Activated naive CD8-positive, alpha-beta T cell treated with anti-CD3 and anti-CD28 coated beads for 36 hours (primary cell): ENCODE data around the gene RGS10. TPM values are rescaled to one million over a fixed set of nuclear protein-coding genes. Genes with fewer than 3 reads are reported as not detected.
"Not testable (repeated sequence)": the region's sequence is repeated elsewhere in the genome, so short reads cannot be mapped to it uniquely, and the experiment has no call there.

Experiments
- DNase-seq: peaks from one replicate; pipeline ENCODE4 v3.0.0; 2021
- H3K27ac Mint-ChIP-seq: one replicate; pipeline ENCODE4 v1.8.0; 2022; ENCODE audit warnings: mild to moderate bottlenecking, moderate library complexity, mixed read lengths
- H3K27me3 Mint-ChIP-seq: one replicate; pipeline ENCODE4 v1.8.0; 2022; ENCODE audit warnings: mild to moderate bottlenecking, mixed read lengths
- H3K36me3 Mint-ChIP-seq: one replicate; pipeline ENCODE4 v1.8.0; 2021; ENCODE audit warnings: mild to moderate bottlenecking, mixed read lengths
- H3K4me1 Mint-ChIP-seq: one replicate; pipeline ENCODE4 v1.8.0; 2021; ENCODE audit warnings: mixed read lengths
- H3K4me3 Mint-ChIP-seq: one replicate; pipeline ENCODE4 v1.8.0; 2022; ENCODE audit warnings: mild to moderate bottlenecking, moderate library complexity, mixed read lengths
- H3K9me3 Mint-ChIP-seq: one replicate; pipeline ENCODE4 v1.8.0; 2022; ENCODE audit warnings: mixed read lengths
- total RNA-seq, 2 experiments: library from RNA; stranded (reverse); gene quantifications; one replicate each; pipeline ENCODE4 v1.2.3, GENCODE V29; 2021

RGS10 gene
- total RNA-seq, 2 experiments from 2014 or later, result 273 to 294 TPM

DNA sequence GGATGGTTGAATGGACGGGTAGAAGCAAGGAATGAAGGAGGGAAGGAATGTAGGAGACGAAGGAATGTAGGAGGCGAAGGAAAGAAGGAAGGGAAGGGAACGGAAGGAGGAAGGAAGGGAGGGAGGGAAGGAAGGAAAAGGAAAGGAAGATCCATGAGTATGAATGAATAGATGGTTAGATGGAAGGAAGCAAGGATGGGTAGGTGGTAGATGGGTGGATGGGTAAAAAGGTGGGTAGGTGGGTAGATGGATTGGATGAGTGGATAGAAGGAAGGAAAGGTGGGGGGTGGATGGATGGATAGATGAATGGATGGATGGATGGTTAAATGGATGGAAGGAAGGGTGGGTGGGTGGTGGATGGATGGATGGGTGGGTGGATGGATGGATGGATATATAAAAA is 77.4 kb downstream of the RGS10 start:
- Mint-ChIP-seq H3K9me3 (no peaks in the 10 kb centered on the region), H3K36me3 (peaks cover 2% of the 10 kb centered on the region), H3K27me3 (no peaks in the 10 kb centered on the region), H3K4me1 (peaks cover 10% of the 10 kb centered on the region), H3K27ac (no peak overlapping the region), H3K4me3 (no peak overlapping the region)
- DNase-seq, result no peak

DNA sequence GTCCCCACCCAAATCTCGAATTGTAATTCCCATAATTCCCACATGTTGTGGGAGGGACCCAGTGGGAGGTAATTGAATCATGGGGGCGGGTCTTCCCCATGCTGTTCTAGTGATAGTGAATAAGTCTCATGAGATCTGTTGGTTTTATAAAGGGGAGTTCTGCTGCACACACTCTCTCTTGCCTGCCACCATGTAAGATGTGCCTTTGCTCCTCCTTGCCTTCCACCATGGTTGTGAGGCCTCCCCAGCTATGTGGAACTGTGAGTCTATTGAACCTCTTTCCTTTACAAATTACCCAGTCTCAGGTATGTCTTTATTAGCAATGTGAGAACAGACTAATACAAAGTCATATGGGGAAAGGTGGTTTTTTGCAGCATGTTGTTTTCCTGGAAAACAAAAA is 79.3 kb downstream of the RGS10 start:
- H3K4me1 Mint-ChIP-seq, DNase-seq, H3K36me3 Mint-ChIP-seq, H3K9me3 Mint-ChIP-seq, H3K27ac Mint-ChIP-seq, H3K4me3 Mint-ChIP-seq, H3K27me3 Mint-ChIP-seq: not testable (repeated sequence)

DNA sequence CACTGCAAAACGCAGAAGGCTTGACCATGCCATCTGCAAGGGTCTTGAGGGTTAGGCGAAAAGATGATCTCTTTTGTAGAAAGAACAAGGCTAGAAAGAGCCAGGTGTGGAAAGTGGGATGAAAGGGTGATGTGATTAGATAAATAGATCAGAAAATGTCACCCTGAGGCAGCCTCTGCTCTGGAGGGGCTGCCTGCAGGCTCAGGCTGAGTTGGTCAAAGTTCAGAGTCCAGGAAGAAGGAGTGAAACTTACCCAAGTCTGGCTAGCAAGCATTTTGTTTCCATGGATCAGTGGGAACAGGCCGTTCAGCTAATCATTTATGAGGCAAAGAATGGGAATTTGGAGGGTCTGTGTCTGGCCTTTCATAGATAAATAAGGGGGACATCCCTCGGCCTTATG is 79.7 kb downstream of the RGS10 start:
- H3K4me3 Mint-ChIP-seq, result no peak overlapping the region
- DNase-seq, result no peak
- H3K27me3 Mint-ChIP-seq, result no peaks in the 10 kb centered on the region
- H3K4me1 Mint-ChIP-seq, result peaks cover 10% of the 10 kb centered on the region
- no peaks in the 10 kb centered on the region for H3K9me3 Mint-ChIP-seq
- H3K36me3 Mint-ChIP-seq, result peaks cover 2% of the 10 kb centered on the region
- H3K27ac Mint-ChIP-seq, result no peak overlapping the region

DNA sequence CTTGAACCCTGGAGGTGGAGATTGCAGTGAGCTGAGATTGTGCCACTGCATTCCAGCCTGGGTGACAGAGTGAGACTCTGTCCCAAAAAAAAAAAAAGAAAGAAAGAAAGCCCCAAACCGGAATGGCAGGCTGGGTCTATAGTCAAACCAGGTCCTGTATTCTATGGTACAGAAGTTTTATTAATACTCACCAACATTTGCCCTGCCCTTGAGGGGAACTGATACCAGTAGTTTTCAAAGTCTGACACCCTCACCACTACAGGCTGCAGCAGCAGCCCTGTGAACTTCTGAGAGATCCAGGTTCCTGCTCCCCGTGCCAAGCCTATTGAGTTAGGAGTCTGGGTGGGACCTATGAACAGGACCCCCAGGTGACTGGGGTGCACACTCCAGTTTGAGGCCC is 80.6 kb downstream of the RGS10 start:
- H3K36me3 Mint-ChIP-seq, result peaks cover 2% of the 10 kb centered on the region

DNA sequence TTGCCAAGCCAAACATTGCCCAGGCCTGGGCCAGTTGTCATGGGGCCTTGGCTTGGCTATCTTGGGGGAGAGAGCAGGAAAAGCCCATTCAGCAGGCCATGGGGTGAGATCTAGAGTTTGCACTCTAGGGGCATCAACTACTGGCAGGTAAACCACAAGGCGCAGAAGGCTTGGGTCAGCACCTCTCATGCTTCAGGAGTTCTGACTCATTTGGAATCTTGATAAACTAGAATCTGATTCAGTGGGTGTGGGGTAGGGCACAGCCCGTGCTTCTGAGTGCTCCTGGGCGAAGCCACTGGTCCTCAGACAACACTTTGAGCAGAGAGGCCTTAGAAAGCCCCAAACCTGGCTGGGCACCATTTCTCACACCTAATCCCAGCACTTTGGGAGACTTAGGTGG is 81.1 kb downstream of the RGS10 start:
- Mint-ChIP-seq H3K9me3 (no peaks in the 10 kb centered on the region), H3K27me3 (no peaks in the 10 kb centered on the region), H3K36me3 (peaks cover 2% of the 10 kb centered on the region), H3K4me3 (no peak overlapping the region), H3K27ac (no peak overlapping the region), H3K4me1 (peaks cover 4% of the 10 kb centered on the region)
- DNase-seq, result no peak

More for the DNA sequence above, 80.6 kb downstream of the RGS10 start:
- Mint-ChIP-seq H3K9me3 (no peaks in the 10 kb centered on the region), H3K27me3 (no peaks in the 10 kb centered on the region), H3K4me3 (no peak overlapping the region), H3K27ac (no peak overlapping the region), H3K4me1 (peaks cover 9% of the 10 kb centered on the region)
- no peak for DNase-seq

DNA sequence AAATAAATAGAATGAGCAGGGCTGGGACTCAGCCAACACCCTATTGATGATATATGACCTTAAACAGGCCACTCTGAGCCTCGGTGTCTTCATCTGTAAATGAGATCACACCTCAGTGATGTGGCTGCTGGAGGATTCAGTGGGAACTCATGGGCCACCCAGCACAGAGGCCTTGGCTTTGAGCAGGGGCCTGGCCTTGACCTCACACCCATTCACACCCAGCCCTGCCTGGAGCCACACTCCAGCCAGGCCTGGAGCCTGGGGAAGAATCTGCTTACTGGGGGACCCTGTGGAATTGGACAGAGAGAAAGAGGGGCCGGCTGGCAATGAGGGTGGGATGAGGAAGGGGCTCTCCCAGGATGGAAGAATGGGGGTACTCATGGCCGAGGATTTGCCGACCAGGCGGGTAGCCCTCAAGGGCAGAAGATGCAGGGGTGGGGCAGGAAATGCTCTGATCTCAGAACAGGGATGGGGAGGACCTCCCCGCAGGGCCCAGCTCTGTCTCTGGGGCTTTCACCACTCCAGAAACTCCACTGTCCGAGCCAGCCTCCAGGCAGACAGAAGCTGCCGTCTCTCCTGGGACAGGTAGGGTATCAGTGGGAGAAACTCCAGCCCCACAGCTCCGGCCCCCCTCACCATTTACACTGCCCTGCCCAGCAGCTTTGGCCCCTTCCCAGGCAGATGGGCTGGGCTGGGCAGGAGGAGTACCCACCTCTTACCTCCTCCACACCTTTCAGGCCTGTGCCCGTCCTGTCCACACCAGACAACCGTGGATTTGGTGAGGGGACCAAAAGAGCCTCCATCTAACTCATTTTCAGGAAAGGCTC is 81.9 kb downstream of the RGS10 start:
- Mint-ChIP-seq H3K27me3 (no peaks in the 10 kb centered on the region), H3K9me3 (no peaks in the 10 kb centered on the region), H3K4me3 (no peak overlapping the region)

DNA sequence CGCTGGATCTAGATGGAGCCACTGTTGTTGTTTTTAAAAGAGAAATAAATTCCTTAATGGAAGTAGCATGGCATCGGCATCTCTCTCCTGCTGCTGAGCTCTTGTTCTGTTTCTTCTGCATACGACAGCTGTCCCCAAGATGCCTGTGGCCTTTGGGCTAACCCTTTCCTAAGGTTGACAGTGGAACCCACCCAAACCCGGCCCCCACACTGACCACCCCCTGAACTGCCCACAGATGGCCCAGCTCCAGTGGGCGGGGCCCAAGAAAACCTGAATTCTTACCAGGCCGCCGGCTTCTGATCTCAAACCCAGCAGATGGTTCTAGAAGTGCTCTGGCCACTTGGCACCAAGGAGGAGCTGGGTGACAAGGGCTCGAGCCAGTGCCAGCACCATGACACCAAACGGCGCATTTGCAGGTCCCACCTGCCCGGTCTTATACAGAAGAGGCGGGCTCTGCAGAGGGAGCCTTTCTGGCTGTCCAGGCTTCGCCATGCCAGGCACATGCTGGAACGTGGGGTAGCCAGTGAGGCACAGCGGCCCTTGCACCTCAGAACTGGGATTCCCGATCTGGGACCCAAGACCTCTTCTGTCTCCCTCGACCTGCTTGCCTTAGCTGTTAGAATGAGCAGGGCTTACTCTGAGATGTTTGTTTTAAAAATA is 82.7 kb downstream of the RGS10 start:
- peaks cover 2% of the 10 kb centered on the region for H3K36me3 Mint-ChIP-seq

More for the DNA sequence above, 81.9 kb downstream of the RGS10 start:
- Mint-ChIP-seq H3K36me3 (peaks cover 2% of the 10 kb centered on the region), H3K4me1 (no peaks in the 10 kb centered on the region), H3K27ac (no peak overlapping the region)
- no peak for DNase-seq

DNA sequence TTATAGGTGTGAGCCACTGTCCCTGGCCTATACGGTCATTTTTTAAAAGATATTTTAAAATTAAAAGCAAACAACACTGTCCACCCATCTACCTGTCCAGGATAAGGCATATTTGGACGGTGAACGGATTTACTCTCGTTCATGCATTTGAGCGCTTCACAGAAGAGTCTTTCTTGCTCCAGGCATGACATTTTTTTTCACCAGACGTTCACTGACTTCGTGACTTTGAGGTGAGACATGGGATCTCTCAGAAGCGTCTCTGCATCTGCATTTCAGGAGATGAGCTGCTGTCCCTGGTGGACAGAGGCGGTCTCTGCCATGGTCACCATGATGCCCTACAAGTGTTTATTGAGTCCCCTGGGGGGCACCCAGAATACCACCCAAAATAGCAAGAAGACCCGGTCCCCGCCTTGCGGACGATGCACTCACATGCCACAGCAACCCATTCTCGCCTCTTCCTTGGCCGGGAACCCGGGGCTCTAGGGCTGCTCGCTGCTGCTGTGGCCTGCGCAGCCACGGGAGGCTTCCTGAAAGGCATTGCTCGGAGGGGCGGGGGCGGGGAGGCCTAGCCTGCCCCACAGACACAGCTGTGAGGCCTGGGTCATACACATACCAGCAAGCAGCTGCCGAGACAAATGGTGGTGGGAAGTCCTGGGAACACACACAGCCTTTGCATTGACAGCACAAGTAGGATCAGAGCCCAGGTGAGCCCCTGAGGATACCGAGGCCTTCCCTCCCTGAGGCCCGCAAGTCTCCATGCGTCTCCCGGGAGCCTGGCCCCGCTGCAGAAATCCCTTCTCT is 84.4 kb downstream of the RGS10 start:
- H3K4me1 Mint-ChIP-seq, result no peaks in the 10 kb centered on the region
- H3K36me3 Mint-ChIP-seq, result peaks cover 2% of the 10 kb centered on the region
- no peaks in the 10 kb centered on the region for H3K9me3 Mint-ChIP-seq
- no peak overlapping the region for H3K4me3 Mint-ChIP-seq
- H3K27ac Mint-ChIP-seq, result no peak overlapping the region
- DNase-seq, result no peak
- H3K27me3 Mint-ChIP-seq, result no peaks in the 10 kb centered on the region

More for the DNA sequence above, 82.7 kb downstream of the RGS10 start:
- no peaks in the 10 kb centered on the region for H3K9me3 Mint-ChIP-seq
- H3K4me3 Mint-ChIP-seq, result no peak overlapping the region
- no peaks in the 10 kb centered on the region for H3K4me1 Mint-ChIP-seq
- no peak overlapping the region for H3K27ac Mint-ChIP-seq
- DNase-seq, result no peak
- H3K27me3 Mint-ChIP-seq, result no peaks in the 10 kb centered on the region

DNA sequence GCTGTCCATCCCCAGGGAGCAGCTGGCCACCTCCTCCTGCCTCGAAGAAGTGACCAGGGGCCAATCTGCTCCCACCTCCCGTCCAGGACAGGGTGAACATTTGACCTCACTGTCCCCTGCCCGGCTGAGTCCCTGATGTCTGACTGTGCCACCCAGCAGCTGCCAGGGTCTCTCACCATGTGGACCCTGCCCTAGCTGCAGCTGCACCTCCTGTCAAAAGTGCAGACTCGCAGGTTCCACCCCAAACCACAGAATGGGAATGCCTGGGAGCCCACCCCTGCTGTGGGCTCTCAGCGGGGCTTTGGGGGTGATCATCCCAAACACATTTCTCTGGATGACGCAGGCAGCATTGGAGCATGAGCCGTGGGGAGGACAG is 86.1 kb downstream of the RGS10 start:
- no peaks in the 10 kb centered on the region for H3K27me3 Mint-ChIP-seq
- H3K9me3 Mint-ChIP-seq, result no peaks in the 10 kb centered on the region
- DNase-seq, result no peak
- peaks cover 2% of the 10 kb centered on the region for H3K36me3 Mint-ChIP-seq
- no peaks in the 10 kb centered on the region for H3K4me1 Mint-ChIP-seq
- H3K4me3 Mint-ChIP-seq, result no peak overlapping the region
- H3K27ac Mint-ChIP-seq, result no peak overlapping the region

DNA sequence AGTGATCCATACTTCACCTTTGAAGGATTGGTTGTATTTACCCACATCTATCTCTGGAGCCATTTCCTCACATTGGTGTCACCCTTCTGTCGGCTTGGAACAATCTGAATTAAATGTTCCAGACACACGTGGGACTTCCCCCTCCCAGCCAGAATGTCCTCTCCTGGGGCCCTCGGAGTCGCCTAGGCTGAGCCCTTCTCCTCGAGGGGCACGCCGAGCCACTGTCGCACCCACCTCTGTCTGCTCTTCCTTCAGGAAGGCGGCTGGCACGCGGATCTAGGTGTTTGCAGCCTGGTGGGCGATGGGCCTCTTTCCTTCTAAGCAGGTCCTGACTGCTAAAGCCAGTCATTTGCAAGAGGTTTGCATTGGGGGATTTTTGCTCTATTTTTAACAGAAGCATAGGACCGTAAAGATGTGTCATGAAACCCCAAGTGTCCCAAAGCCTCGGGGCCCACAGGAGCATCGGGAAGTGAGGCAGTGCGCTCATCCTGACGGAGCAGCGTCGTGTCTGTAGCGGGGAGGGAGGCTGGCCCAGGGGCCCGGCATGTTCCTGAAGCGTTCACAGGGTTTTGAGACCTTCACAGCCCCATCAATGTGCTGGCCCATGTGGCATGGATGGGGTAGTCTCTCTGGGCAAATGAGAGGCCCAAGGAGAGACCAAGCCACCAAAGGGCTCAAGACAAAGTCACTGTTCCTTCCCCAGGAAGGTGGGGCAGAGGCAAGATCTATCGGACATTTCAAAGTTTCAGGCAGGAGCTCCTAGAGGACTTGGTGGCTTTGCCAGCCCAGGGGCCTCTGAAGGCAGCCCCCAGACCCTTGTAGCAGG is 86.7 kb downstream of the RGS10 start:
- no peak overlapping the region for H3K27ac Mint-ChIP-seq
- peaks cover 2% of the 10 kb centered on the region for H3K36me3 Mint-ChIP-seq
- H3K27me3 Mint-ChIP-seq, result no peaks in the 10 kb centered on the region
- no peaks in the 10 kb centered on the region for H3K4me1 Mint-ChIP-seq
- DNase-seq, result no peak
- no peaks in the 10 kb centered on the region for H3K9me3 Mint-ChIP-seq
- no peak overlapping the region for H3K4me3 Mint-ChIP-seq

DNA sequence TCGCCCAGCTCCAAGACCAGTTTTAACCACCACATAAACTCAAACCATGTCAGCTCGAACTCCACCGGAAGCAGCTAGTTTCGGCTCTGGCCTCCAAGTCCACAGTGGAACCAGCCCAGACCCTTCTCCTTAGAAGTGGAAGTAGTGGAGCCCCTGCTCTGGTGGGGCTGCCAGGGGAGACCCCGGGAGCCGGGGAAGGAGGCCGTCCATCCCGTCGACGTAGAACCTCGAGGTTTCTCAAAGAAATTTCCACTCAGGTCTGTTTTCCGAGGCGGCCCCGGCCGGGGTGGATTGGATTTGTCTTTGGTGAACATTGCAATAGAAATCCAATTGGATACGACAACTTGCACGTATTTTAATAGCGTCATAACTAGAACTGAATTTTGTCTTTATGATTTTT is 87.5 kb downstream of the RGS10 start:
- Mint-ChIP-seq H3K27ac (no peak overlapping the region), H3K36me3 (no peaks in the 10 kb centered on the region), H3K4me1 (no peaks in the 10 kb centered on the region), H3K27me3 (no peaks in the 10 kb centered on the region), H3K9me3 (no peaks in the 10 kb centered on the region), H3K4me3 (no peak overlapping the region)
- no peak for DNase-seq

DNA sequence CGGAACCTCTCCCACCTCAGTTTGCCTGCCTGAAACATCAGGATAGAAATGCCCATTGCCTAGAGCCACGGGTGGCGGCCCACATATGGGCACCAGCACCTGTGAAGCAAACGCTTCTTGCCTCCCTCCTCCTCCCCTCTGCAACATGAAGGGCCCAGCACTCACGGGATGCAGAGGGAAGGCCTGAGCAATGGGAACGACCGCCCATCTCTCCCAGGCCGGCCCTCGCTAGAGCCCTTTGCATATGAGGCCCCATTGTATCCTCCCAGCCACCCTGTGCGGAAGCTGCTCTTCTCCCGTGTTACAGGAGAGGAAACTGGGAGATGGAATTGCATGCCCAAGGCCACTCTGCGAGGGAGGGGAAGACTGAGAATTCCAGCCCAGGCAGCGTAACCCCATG is 88.2 kb downstream of the RGS10 start:
- Mint-ChIP-seq H3K27ac (no peak overlapping the region), H3K36me3 (no peaks in the 10 kb centered on the region), H3K27me3 (no peaks in the 10 kb centered on the region), H3K9me3 (no peaks in the 10 kb centered on the region), H3K4me3 (no peak overlapping the region), H3K4me1 (no peaks in the 10 kb centered on the region)
- DNase-seq, result no peak

DNA sequence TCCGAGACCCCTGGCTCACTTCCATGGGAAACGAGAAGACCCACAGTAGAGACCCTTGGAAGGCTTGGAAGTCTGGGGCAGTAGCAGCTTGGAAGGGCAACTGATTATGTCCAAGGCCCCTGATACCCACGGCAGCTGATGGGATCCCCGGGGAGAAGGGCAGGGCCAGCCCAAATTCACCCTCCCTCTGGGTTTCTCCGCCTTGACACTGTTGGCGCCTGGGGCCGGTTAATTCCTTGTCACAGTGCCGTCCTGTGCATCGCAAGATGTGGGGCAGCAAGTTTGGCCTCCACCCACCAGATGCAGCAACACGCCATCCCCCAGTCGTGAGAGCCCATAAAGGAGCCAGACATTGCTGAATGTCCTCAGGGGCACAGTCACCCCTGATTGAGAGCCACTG is 89.2 kb downstream of the RGS10 start:
- no peaks in the 10 kb centered on the region for H3K27me3 Mint-ChIP-seq
- H3K4me1 Mint-ChIP-seq, result no peaks in the 10 kb centered on the region
- no peak for DNase-seq
- H3K9me3 Mint-ChIP-seq, result no peaks in the 10 kb centered on the region
- no peak overlapping the region for H3K27ac Mint-ChIP-seq
- no peak overlapping the region for H3K4me3 Mint-ChIP-seq
- H3K36me3 Mint-ChIP-seq, result no peaks in the 10 kb centered on the region

DNA sequence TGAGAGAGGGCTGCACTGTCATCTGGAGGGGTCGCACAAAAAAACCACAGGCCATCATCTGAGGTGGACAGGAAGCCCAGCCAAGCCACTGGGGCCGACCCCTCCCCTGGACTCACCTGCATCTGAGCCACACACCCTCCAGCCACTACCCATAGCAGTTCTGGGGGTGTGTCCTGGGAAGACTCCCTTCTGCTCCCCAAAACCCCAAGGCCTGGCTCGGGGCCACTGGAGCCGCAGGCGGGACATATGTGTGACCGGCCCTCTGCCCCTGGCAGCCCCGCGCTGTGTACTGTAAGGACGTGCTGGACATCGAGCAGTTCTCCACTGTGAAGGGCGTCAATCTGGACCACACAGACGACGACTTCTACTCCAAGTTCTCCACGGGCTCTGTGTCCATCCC is 90.1 kb downstream of the RGS10 start:
- Mint-ChIP-seq H3K27ac (no peak overlapping the region), H3K4me3 (no peak overlapping the region), H3K4me1 (no peaks in the 10 kb centered on the region), H3K27me3 (no peaks in the 10 kb centered on the region), H3K36me3 (no peaks in the 10 kb centered on the region), H3K9me3 (no peaks in the 10 kb centered on the region)
- no peak for DNase-seq
